22Rv1 (cell line): ENCODE data around the gene TMEM117.

Experiments
- ZFX ChIP-seq: fragments of 450-650 bp; IDR thresholded peaks from 2 replicates; pipeline ENCODE4 v1.6.1; 2017; ENCODE audit warnings: antibody characterized with exemption, borderline replicate concordance
- TF ChIP-seq, protein P1 (sequence below): fragments of 450-650 bp; IDR thresholded peaks from 2 replicates; pipeline ENCODE4 v1.5.1; 2017; ENCODE audit warnings: mild to moderate bottlenecking

DNA sequence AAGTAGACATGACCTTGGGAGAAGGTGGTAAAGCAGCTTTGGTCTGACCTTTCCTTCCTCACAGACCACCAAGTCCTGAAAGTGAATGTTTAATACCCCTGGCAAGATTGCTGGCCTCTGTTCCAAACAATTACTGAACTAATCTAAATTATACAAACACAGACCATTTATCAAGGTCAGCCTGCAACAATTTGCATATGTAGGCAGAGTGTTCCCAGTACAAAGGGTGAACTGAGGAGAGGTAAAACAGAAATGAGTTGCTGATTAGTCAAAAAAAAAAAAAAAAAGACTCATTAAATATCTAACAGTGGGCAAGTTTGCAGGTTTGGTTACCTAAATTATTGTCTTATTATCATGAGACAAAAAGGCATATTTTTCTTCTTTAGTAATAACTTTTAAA, 506.5 kb downstream of the TMEM117 start:
- TF ChIP-seq, protein P1, sequence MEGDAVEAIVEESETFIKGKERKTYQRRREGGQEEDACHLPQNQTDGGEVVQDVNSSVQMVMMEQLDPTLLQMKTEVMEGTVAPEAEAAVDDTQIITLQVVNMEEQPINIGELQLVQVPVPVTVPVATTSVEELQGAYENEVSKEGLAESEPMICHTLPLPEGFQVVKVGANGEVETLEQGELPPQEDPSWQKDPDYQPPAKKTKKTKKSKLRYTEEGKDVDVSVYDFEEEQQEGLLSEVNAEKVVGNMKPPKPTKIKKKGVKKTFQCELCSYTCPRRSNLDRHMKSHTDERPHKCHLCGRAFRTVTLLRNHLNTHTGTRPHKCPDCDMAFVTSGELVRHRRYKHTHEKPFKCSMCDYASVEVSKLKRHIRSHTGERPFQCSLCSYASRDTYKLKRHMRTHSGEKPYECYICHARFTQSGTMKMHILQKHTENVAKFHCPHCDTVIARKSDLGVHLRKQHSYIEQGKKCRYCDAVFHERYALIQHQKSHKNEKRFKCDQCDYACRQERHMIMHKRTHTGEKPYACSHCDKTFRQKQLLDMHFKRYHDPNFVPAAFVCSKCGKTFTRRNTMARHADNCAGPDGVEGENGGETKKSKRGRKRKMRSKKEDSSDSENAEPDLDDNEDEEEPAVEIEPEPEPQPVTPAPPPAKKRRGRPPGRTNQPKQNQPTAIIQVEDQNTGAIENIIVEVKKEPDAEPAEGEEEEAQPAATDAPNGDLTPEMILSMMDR = no peak
- TF ChIP-seq ZFX = no peak
